Activated CD4-positive, alpha-beta T cell treated with anti-CD3 and anti-CD28 coated beads for 48 hours (primary cell): ENCODE measurements around the gene ITPK1.
"Not testable (repeated sequence)": the region's sequence is repeated elsewhere in the genome, so short reads cannot be mapped to it uniquely, and the experiment has no call there.

Source experiments
- DNase-seq: peaks from one replicate; pipeline ENCODE4 v3.0.0-alpha.2; 2020

The ITPK1 gene

GRCh38 chr14:93082576-93083001 lies 33.1 kb downstream of the ITPK1 start:
- no peak for DNase-seq

DNA sequence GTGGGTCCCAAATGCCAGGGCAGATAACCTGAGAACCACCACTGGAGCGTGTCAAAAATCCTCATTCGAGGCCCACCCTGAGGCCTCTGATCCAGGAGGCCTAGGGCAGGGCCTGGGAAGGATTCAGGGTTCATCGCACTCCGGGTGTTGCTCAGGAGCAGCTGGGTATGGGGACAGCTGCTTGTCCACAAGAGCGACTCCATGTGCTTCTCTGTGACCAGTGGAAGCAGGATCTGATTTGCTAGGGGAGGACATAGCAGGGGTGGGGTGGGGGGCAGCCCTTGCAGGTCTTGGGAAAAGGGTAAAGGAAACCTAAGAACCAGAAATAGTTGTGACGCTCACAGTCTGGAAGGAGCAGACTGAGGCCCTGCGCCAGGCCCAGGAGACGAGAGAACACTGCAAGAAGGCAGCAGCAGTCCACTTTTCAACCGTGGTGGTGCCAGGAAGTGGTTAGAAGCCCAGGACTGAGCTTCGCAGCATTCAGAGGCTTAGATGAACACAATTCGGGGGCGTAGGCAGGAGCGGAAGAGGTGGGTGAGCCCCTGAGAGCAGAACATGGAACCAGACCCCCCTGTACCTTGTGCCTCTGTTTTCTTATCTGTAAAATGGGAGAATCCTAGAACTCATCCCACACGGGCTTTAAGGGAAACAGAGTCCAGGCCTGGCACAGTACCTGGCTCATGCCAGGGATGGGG lies 33.7 kb downstream of the ITPK1 start:
- peak; percentile 33 for DNase-seq

GRCh38 chr14:93079865-93080403 lies 35.8 kb downstream of the ITPK1 start:
- DNase-seq, result no peak

DNA sequence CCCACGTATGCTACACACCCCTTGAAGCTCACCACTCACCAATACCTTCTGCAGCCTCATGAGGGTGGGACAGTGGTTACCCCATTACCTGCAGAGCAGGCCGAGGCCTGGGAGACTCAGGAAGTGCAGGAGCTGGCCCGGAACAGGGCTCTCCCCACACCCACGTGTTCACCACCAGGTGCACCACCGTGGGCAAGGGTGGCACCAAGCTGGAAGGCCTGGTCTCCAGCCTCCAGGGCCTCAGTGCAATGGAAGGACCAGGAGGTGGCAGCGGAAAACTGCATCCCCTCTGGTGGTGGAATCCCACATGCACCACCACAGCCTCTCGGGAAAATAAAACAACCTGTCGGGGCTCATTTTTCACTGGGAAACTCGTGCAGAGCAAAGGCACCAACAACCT lies 36.4 kb downstream of the ITPK1 start:
- no peak for DNase-seq

DNA sequence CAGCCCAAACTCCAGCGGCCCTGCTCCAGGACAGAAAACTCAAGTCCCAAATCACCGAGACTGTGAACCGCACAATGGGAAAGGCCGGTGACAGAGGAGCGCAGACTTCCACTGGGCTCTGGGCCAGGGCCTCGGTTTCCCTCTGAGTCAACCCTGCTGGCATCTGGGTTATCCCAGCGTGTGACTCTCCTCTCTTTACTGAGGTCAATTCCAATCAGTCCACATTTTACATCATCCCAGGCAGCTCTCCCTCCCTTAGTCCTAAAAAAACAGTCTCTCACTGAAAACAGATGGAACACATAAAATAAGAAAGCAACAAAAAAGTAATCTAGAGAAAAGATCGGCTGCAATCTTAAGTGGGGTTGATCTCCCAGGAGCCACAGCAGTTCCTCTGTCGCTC lies 36.9 kb downstream of the ITPK1 start:
- DNase-seq, result no peak

GRCh38 chr14:93076755-93077154 lies 39.0 kb downstream of the ITPK1 start:
- DNase-seq, result no peak

DNA sequence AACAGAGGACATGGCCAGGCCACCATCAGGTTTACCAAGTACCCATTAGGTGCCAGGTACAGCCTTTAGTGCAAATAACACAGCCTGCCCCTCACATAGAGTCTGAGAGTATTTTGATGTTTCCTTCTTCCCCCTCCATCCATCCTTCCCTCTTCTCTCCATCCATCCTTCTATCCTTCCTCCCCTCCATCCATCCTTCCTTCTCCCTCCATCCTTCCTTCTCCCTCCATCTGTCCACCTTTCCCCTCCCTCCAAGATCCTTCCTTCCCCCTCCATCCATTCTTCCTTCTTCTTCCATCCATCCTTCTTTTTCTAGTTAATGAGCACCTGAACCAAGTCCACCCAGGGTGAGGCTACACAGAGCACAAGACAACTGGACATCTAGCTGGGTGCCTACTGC lies 39.8 kb downstream of the ITPK1 start:
- no peak for DNase-seq

- no peak for DNase-seq
Observed at GRCh38 chr14:93073910-93074769, 41.6 kb downstream of the ITPK1 start.

- no peak for DNase-seq
Observed at GRCh38 chr14:93073358-93073707, 42.4 kb downstream of the ITPK1 start.

- DNase-seq, result no peak
Observed at GRCh38 chr14:93072659-93073357, 42.9 kb downstream of the ITPK1 start.

- DNase-seq, result no peak
Observed at GRCh38 chr14:93068711-93069110, 47.0 kb downstream of the ITPK1 start.

GRCh38 chr14:93067088-93067487 lies 48.6 kb downstream of the ITPK1 start:
- no peak for DNase-seq

DNA sequence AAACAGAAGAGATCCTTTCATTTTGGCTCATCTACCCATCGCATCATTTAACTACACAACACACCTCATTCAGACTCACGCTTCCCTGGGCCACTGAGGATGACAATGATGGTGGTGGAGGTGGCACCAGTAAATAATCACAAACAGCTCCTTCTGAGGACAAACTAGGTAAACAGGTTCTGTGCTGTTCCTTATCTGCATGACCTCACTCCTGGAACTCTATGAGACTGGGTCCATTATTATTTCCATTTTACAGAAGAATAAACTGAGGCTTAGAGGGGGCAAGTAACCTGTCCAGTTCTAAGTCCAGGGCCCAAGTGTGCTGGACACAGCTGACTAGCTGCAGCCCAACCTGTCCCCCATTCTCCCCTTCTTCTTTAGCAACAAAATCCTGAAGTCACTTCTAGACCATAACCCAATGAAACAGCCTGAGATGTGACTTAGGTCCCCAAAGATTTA lies 50.4 kb downstream of the ITPK1 start:
- no peak for DNase-seq

DNA sequence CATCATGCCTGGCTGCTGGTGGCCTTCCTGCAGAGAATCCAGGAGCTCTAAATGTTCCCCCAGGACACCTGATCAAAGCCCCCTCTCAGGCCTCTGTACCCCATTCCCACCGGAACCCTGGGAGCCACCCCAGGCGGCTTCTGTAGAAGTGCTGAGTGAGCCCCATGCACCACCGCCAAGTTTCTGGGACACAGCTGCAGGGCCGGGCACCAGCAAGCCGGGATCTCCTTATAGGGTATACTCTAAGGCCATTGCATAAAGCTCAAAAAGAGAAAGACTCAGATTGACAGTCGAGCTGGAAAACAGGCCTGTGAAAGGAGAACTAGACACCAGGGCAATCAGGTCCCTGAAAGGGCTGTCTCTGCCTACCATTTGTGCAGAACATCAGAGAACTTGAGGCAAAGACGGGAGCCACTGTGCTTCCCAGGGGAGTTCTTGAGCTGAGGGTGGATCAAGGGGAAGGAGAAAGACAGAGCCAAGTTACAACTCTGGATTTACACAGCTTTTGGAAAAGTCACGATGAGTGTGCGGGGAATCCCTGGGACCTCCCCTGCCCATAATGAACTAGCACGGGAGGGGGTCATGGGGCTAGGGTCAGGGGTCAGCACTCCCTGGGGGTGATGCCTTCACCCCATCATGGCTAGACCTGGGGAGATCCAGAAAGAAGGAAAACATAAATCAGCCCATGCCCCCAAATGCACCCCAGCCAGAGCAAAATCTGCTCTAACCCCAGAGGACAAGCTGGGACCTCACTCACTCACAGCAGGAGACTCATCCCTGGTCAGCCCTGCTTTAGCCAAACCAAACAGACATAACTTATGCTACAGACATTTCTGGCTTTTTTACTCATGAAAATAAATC lies 51.1 kb downstream of the ITPK1 start:
- no peak for DNase-seq

DNA sequence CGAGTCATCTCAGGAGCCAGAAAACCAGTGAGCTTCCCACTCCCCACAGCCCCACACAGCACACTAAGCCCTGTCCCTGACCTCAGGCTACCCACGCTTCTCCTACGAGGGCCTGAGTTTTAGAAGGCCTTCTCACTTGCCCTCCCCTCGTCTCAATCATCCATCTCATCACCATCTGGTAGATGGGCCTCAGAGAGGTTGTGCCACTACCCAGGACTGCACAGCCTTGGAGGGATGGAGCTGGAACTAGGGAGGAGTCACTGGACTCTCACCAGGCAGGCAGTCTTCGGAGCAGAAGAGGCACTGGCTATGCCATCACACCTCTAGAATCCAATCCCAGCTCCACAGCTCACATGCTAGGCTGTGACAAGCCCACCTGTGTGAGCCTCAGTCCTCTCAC lies 52.3 kb downstream of the ITPK1 start:
- DNase-seq, result no peak

DNA sequence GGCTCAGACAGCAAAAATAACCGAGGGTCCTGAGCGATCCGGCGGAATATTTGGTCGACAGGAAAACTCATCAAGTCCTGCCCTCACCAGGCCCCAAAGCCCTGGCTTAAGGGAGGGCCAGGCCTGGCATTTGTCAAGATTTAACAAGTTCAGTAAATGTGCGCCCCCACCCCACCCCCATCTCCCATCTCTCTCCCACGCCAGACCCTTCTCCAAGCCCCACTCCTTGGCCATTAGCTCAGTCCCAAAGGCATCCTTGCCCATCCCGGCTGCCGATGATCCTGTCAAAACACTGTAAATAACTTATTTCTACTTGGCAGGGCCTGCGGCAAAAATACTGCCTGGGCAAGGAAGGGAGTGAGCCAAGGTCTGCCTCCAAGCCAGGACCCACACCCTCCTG lies 52.8 kb downstream of the ITPK1 start:
- no peak for DNase-seq

DNA sequence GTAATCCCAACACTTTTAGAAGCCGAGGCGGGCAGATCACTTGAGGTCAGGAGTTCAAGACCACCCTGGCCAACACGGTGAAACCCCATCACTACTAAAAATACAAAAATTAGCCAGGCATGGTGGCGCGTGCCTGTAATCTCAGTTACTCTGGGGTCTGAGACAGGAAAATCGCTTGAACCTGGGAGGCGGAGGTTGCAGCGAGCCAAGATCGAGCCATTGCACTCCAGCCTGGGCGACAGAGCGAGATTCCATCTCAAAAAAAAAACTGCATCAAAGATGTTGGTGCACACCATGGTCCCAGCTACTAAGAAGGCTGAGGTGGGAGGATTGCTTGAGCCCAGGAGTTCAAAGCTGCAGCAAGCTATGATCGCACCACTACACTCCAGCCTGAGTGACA lies 53.7 kb downstream of the ITPK1 start:
- DNase-seq, result not testable (repeated sequence)

DNA sequence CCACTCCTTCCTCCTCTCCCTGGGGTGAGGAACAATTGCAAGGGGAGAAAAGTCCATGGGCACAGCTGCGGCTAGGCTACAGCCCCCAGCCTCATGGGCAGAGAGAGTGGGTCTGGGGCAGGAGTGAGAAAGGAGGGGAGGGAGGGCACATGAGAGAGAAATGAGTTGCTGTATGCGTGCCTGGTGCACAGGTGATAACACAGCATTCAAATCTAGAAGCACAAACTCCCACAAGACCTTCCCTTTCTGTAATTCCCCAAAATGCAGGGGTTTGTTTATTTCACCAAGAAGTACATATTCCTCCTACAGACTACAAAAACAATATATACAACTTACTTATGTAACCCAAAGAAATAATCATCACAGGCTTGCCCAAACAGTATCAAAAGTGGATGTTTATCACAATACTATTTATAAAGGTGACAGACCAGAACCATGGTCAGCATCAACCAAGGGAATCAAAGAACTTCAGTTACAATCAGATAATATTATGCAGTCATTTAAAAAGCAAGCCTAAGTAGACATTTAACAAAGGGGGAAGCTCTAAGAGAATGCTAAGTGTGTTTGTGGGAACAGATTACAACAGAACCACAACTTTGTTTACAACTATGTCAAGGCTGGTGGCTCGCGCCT lies 54.2 kb downstream of the ITPK1 start:
- DNase-seq, result no peak

- DNase-seq, result no peak
Observed at GRCh38 chr14:93060841-93061240, 54.9 kb downstream of the ITPK1 start.

DNA sequence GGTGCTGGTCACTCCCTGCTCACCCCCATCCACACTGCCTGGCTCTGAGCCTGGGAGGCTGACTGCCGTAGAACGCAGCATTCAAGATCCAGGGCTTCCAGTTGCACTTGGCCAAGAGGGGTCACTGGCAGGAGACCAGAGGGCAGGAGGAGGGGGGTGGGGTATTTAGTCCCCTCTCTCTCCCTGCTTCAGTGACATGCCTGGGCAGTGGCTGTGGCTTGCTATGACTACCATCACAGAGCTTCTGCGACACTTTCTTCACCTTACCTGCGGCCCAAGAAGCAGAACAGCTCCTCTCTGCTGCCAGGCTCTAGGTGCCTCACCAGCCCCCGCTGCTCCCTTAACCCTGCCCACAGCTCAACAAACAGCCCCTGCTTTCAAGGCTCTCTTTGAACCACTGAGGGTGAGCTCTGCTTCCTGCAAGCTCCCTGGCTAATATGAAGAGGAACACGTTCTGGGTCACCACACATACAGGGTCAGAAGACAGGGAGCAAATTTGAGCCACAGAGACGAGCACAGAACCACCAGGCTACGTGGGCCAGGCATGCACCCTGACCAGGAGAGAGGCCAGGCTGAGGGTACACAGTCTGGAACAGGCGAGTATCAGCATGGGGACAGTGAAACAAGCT lies 55.7 kb downstream of the ITPK1 start:
- no peak for DNase-seq

DNA sequence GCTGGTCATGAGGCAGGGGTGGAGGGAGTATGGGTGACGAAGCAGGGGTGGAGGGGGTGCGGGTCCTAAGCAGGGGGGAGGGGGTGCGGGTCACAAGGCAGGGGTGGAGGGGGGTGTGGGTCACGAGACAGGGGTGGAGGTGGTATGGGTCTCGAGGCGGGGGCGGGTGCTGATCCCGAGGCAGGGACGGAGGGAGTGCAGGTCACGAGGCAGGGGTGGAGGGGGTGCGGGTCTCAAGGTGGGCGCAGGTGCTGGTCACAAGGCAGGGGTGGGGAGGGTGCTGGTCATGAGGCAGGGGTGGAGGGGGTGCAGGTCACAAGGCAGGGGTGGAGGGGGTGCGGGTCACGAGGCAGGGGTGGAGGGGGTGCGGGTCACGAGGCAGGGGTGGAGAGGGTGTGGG lies 56.5 kb downstream of the ITPK1 start:
- DNase-seq, result no peak
